Caco-2 (cell line): Measurements from ENCODE around the gene RMDN3. TPM values are rescaled to one million over a fixed set of nuclear protein-coding genes. Genes with fewer than 3 reads are reported as not detected.

Experiments
- BruUV-seq: library from RNA; stranded (reverse); fragments of 400-500 nt; replicated peaks from 2 replicates; lab custom pipeline; 2021; lab: Mats Ljungman, UMichigan
- CTCF ChIA-PET: fragments of 300-600 bp; sonication (Branson Sonifier 250); formaldehyde crosslinking; loops from one replicate; lab custom pipeline; 2022; ENCODE audit warnings: antibody characterized with exemption; lab: Charles Lee
- POLR2A ChIA-PET: fragments of 300-600 bp; sonication (Branson Sonifier 250); formaldehyde crosslinking; loops from one replicate; lab custom pipeline; 2022; ENCODE audit warnings: antibody characterized with exemption; lab: Charles Lee
- DNase-seq, 2 experiments: peaks; one replicate each; pipeline versions ENCODE4 v3.0.0 to v3.0.0-alpha.2; 2020 to 2022
- H3K27me3 ChIP-seq: replicated peaks from 2 replicates; pipeline ENCODE4 v1.6.0; 2011; ENCODE audit warnings: low read length; ENCODE audit not compliant: control insufficient read depth, insufficient read depth
- H3K36me3 ChIP-seq: 2 replicates; pipeline ENCODE4 v1.5.1; 2011; ENCODE audit warnings: low read length; ENCODE audit not compliant: control insufficient read depth, insufficient read depth
- H3K4me1 ChIP-seq: fragments of 250-450 bp; sonication (Bioruptor Pico); 2 replicates; pipeline ENCODE4 v1.5.1; 2020; ENCODE audit warnings: mild to moderate bottlenecking
- H3K4me3 ChIP-seq: 2 replicates; pipeline ENCODE4 v1.5.1; 2011; ENCODE audit warnings: low read depth, mild to moderate bottlenecking, control low read depth, low read length
- H3K9me3 ChIP-seq: fragments of 250-450 bp; sonication (Bioruptor Pico); 2 replicates; pipeline ENCODE4 v1.5.1; 2020; ENCODE audit warnings: mild to moderate bottlenecking, moderate library complexity
- H3K27ac Mint-ChIP-seq: one replicate; pipeline ENCODE4 v1.8.0; 2022; ENCODE audit warnings: mixed read lengths; ENCODE audit not compliant: unreplicated experiment
- H3K27me3 Mint-ChIP-seq: one replicate; pipeline ENCODE4 v1.8.0; 2022; ENCODE audit warnings: mixed read lengths; ENCODE audit not compliant: insufficient read depth, unreplicated experiment
- H3K36me3 Mint-ChIP-seq: one replicate; pipeline ENCODE4 v1.8.0; 2022; ENCODE audit warnings: mild to moderate bottlenecking, mixed read lengths; ENCODE audit not compliant: insufficient read depth, unreplicated experiment
- H3K4me1 Mint-ChIP-seq: one replicate; pipeline ENCODE4 v1.8.0; 2022; ENCODE audit warnings: low read depth, mixed read lengths; ENCODE audit not compliant: unreplicated experiment
- H3K4me3 Mint-ChIP-seq: one replicate; pipeline ENCODE4 v1.8.0; 2022; ENCODE audit warnings: mild to moderate bottlenecking, moderate library complexity, mixed read lengths; ENCODE audit not compliant: unreplicated experiment
- H3K9me3 Mint-ChIP-seq: one replicate; pipeline ENCODE4 v1.8.0; 2022; ENCODE audit warnings: mixed read lengths; ENCODE audit not compliant: unreplicated experiment
- intact Hi-C: fragments of 100-400 bp; cut with micrococcal nuclease; formaldehyde crosslinking; loops from one replicate; pipeline ENCODE4 v1.10.0; 2022; ENCODE audit not compliant: unreplicated experiment
- total RNA-seq: library from RNA; stranded (reverse); gene quantifications from 2 replicates; pipeline ENCODE4 v1.2.3, GENCODE V29; 2022
- TF ChIP-seq, protein P1 (sequence below), 2 experiments: fragments of 200-600 bp in 1 of 2; IDR thresholded peaks; 1 replicate in 1 of 2; 2 replicates in 1 of 2; pipeline versions ENCODE4 v1.5.1 to v1.8.0; 2011 to 2022; ENCODE audit warnings: antibody characterized with exemption in 1 of 2, control low read depth in 1 of 2, inconsistent platforms in 1 of 2, low read depth in 1 of 2, low read length in 1 of 2, mild to moderate bottlenecking in 1 of 2, moderate library complexity in 1 of 2; ENCODE audit not compliant: insufficient read depth in 1 of 2, severe bottlenecking in 1 of 2, unreplicated experiment in 1 of 2

Gene RMDN3
- total RNA-seq, 1 experiment from 2014 or later = 48.0 TPM

- peak in 1 of 2 experiments; percentile 19 for DNase-seq
- CTCF ChIA-PET = interaction anchor here (0.6 to 2.4 kb wide), 5 partner anchors 38 to 155 kb away, joined by 4 to 9 read pairs (median 7); partner anchors contain the start of gene VPS18
- no peaks in the 10 kb centered on the region for H3K9me3 ChIP-seq
- H3K36me3 ChIP-seq = 0 out of 2 replicates have a peak, but pooled peaks cover 1% of the 10 kb centered on the region
- Mint-ChIP-seq H3K27ac (no peak overlapping the region), H3K4me3 (no peak overlapping the region), H3K36me3 (peaks cover 47% of the 10 kb centered on the region), H3K4me1 (peaks cover 12% of the 10 kb centered on the region), H3K27me3 (no peaks in the 10 kb centered on the region), H3K9me3 (no peaks in the 10 kb centered on the region)
- intact Hi-C loops = no loop called here
- POLR2A ChIA-PET = no interaction called here
- H3K27me3 ChIP-seq = no peaks in the 10 kb centered on the region
- no TSS peak for BruUV-seq
- H3K4me1 ChIP-seq = peaks cover 15% of the 10 kb centered on the region
- TF ChIP-seq, protein P1, sequence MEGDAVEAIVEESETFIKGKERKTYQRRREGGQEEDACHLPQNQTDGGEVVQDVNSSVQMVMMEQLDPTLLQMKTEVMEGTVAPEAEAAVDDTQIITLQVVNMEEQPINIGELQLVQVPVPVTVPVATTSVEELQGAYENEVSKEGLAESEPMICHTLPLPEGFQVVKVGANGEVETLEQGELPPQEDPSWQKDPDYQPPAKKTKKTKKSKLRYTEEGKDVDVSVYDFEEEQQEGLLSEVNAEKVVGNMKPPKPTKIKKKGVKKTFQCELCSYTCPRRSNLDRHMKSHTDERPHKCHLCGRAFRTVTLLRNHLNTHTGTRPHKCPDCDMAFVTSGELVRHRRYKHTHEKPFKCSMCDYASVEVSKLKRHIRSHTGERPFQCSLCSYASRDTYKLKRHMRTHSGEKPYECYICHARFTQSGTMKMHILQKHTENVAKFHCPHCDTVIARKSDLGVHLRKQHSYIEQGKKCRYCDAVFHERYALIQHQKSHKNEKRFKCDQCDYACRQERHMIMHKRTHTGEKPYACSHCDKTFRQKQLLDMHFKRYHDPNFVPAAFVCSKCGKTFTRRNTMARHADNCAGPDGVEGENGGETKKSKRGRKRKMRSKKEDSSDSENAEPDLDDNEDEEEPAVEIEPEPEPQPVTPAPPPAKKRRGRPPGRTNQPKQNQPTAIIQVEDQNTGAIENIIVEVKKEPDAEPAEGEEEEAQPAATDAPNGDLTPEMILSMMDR (IDR thresholded peaks at IDR 0.05; ENCODE audit: insufficient read depth in 1 of 2, low read depth in 1 of 2, low read length in 1 of 2, severe bottlenecking in 1 of 2, unreplicated experiment in 1 of 2) = no peak
- H3K4me3 ChIP-seq = no peak overlapping the region
Measured at GRCh38 chr15:40744815-40745152, 10.3 kb downstream of the RMDN3 start.

GRCh38 chr15:40743921-40744814, 10.9 kb downstream of the RMDN3 start:
- BruUV-seq = no TSS peak
- peak overlapping the region; percentile 39 for H3K27ac Mint-ChIP-seq

GRCh38 chr15:40743485-40743901, 11.6 kb downstream of the RMDN3 start:
- ChIA-PET POLR2A (interaction anchor here (0.6 to 1.2 kb wide), 2 partner anchors 49 to 373 kb away, joined by 3 read pairs; partner anchors contain the start of gene INO80), CTCF (interaction anchor here (1.0 to 2.4 kb wide), 2 partner anchors 151 to 199 kb away, joined by 4 to 9 read pairs; partner anchors contain the start of gene VPS18)
- no peaks in the 10 kb centered on the region for H3K27me3 Mint-ChIP-seq
- H3K36me3 Mint-ChIP-seq = peaks cover 47% of the 10 kb centered on the region
- H3K4me3 Mint-ChIP-seq = no peak overlapping the region
- 0 out of 2 replicates have a peak, but pooled peaks cover 1% of the 10 kb centered on the region for H3K36me3 ChIP-seq
- TF ChIP-seq, protein P1 (IDR thresholded peaks at IDR 0.05; ENCODE audit: insufficient read depth in 1 of 2, low read depth in 1 of 2, low read length in 1 of 2, severe bottlenecking in 1 of 2, unreplicated experiment in 1 of 2) = no peak
- H3K4me3 ChIP-seq = no peak overlapping the region
- peaks cover 12% of the 10 kb centered on the region for H3K4me1 Mint-ChIP-seq
- no peaks in the 10 kb centered on the region for H3K27me3 ChIP-seq
- H3K27ac Mint-ChIP-seq = no peak overlapping the region
- no peaks in the 10 kb centered on the region for H3K9me3 ChIP-seq
- peak in 1 of 2 experiments; percentile 9 for DNase-seq
- H3K4me1 ChIP-seq = peaks cover 15% of the 10 kb centered on the region
- intact Hi-C loops = no loop called here
- no TSS peak for BruUV-seq
- no peaks in the 10 kb centered on the region for H3K9me3 Mint-ChIP-seq

More at GRCh38 chr15:40743921-40744814, 10.9 kb downstream of the RMDN3 start:
- intact Hi-C loops = no loop called here
- CTCF ChIA-PET = interaction anchor here (0.6 to 2.4 kb wide), 6 partner anchors 39 to 198 kb away, joined by 4 to 9 read pairs (median 5); partner anchors contain the start of gene VPS18
- 0 out of 2 replicates have a peak, but pooled peaks cover 1% of the 10 kb centered on the region for H3K36me3 ChIP-seq
- peak; percentile 16 to 47 for DNase-seq
- H3K9me3 ChIP-seq = no peaks in the 10 kb centered on the region
- H3K4me1 Mint-ChIP-seq = peaks cover 12% of the 10 kb centered on the region
- H3K9me3 Mint-ChIP-seq = no peaks in the 10 kb centered on the region
- POLR2A ChIA-PET = interaction anchor here (0.6 to 1.2 kb wide), 3 partner anchors 50 to 372 kb away, joined by 3 to 9 read pairs (median 3); partner anchors contain the start of gene INO80
- H3K36me3 Mint-ChIP-seq = peaks cover 47% of the 10 kb centered on the region
- TF ChIP-seq, protein P1 (IDR thresholded peaks at IDR 0.05; ENCODE audit: insufficient read depth in 1 of 2, low read depth in 1 of 2, low read length in 1 of 2, severe bottlenecking in 1 of 2, unreplicated experiment in 1 of 2) = peak; percentile 6 to 18
- no peaks in the 10 kb centered on the region for H3K27me3 Mint-ChIP-seq
- H3K4me1 ChIP-seq = peaks cover 15% of the 10 kb centered on the region
- no peak overlapping the region for H3K4me3 Mint-ChIP-seq
- no peaks in the 10 kb centered on the region for H3K27me3 ChIP-seq
- H3K4me3 ChIP-seq = no peak overlapping the region
